Osteoblast (primary cell): ENCODE measurements around the gene AKAP12. TPM values are rescaled to one million over a fixed set of nuclear protein-coding genes. Genes with fewer than 3 reads are reported as not detected.

Experiments
- DNase-seq: peaks from one replicate; pipeline ENCODE4 v3.0.0; 2011; ENCODE audit warnings: low spot score, mixed read lengths; ENCODE audit not compliant: insufficient read length; ENCODE audit errors: missing footprints
- H2AFZ ChIP-seq: 2 replicates; pipeline ENCODE4 v1.6.0; 2011; ENCODE audit warnings: mild to moderate bottlenecking, low read length
- H3K27ac ChIP-seq: 2 replicates; pipeline ENCODE4 v1.5.1; 2011; ENCODE audit warnings: mild to moderate bottlenecking, low read depth, low read length, moderate library complexity
- H3K27me3 ChIP-seq: 2 replicates; pipeline ENCODE4 v1.6.0; 2012; ENCODE audit warnings: mild to moderate bottlenecking, control low read depth, inconsistent platforms, low read length, moderate library complexity; ENCODE audit not compliant: insufficient read depth
- H3K36me3 ChIP-seq: 2 replicates; pipeline ENCODE4 v1.5.1; 2011; ENCODE audit warnings: mild to moderate bottlenecking, low read length, control low read depth, moderate library complexity; ENCODE audit not compliant: insufficient read depth
- H3K4me1 ChIP-seq: 2 replicates; pipeline ENCODE4 v1.5.1; 2011; ENCODE audit warnings: mild to moderate bottlenecking, low read length, control low read depth, moderate library complexity; ENCODE audit not compliant: insufficient read depth
- H3K4me2 ChIP-seq: 2 replicates; pipeline ENCODE4 v1.6.0; 2011; ENCODE audit warnings: mild to moderate bottlenecking, low read length; ENCODE audit not compliant: insufficient read depth
- H3K4me3 ChIP-seq: fragments of 200-600 bp; sonication (generic); 3 replicates; pipeline ENCODE4 v1.5.1; 2012; ENCODE audit warnings: mild to moderate bottlenecking, low read length, inconsistent platforms; ENCODE audit not compliant: insufficient read depth
- H3K79me2 ChIP-seq: 2 replicates; pipeline ENCODE4 v1.6.0; 2012; ENCODE audit warnings: mild to moderate bottlenecking, low read length, control low read depth, inconsistent platforms; ENCODE audit not compliant: insufficient read depth
- H3K9me3 ChIP-seq: 2 replicates; pipeline ENCODE4 v1.5.1; 2011; ENCODE audit warnings: low read depth, low read length, control low read depth
- H4K20me1 ChIP-seq: 2 replicates; pipeline ENCODE4 v1.6.0; 2012; ENCODE audit warnings: mild to moderate bottlenecking, low read length, control low read depth; ENCODE audit not compliant: insufficient read depth
- CTCF ChIP-seq: IDR thresholded peaks from 2 replicates; pipeline ENCODE4 v1.5.1; 2011; ENCODE audit warnings: mild to moderate bottlenecking, low read depth, low read length, moderate library complexity; ENCODE audit errors: extremely low read depth
- total RNA-seq: library from RNA; depleted of rRNA; stranded (reverse); fragments of >200 nt; gene quantifications from 2 replicates; pipeline ENCODE4 v1.2.3, GENCODE V29; 2012

AKAP12 gene
- total RNA-seq, 1 donor, result 67.3 TPM

- H3K4me3 ChIP-seq, result no peak overlapping the region
Measured at GRCh38 chr6:151330130-151330696, 90.4 kb downstream of the AKAP12 start.

GRCh38 chr6:151335930-151336329 is 96.2 kb downstream of the AKAP12 start:
- H3K4me1 ChIP-seq, result no peaks in the 10 kb centered on the region
- H3K27me3 ChIP-seq, result no peaks in the 10 kb centered on the region
- H3K4me2 ChIP-seq, result no peak overlapping the region
- H3K4me3 ChIP-seq, result no peak overlapping the region
- no peaks in the 10 kb centered on the region for H3K9me3 ChIP-seq
- no peak overlapping the region for H2AFZ ChIP-seq
- peaks cover 10% of the 10 kb centered on the region for H3K36me3 ChIP-seq
- H4K20me1 ChIP-seq, result no peaks in the 10 kb centered on the region
- H3K27ac ChIP-seq, result no peak overlapping the region
- peaks cover 19% of the 10 kb centered on the region for H3K79me2 ChIP-seq
- TF ChIP-seq CTCF, result no peak
- no peak for DNase-seq

More at GRCh38 chr6:151330130-151330696, 90.4 kb downstream of the AKAP12 start:
- H4K20me1 ChIP-seq, result peaks cover 2% of the 10 kb centered on the region
- no peaks in the 10 kb centered on the region for H3K36me3 ChIP-seq
- peaks cover 25% of the 10 kb centered on the region for H3K79me2 ChIP-seq
- H2AFZ ChIP-seq, result no peak overlapping the region
- H3K4me2 ChIP-seq, result peak overlapping the region; percentile 25
- TF ChIP-seq CTCF, result no peak
- H3K27ac ChIP-seq, result no peak overlapping the region
- H3K9me3 ChIP-seq, result no peaks in the 10 kb centered on the region
- H3K27me3 ChIP-seq, result no peaks in the 10 kb centered on the region
- H3K4me1 ChIP-seq, result peaks cover under 1% of the 10 kb centered on the region
- no peak for DNase-seq

- H4K20me1 ChIP-seq, result peaks cover 3% of the 10 kb centered on the region
- H3K79me2 ChIP-seq, result peaks cover 23% of the 10 kb centered on the region
- H3K36me3 ChIP-seq, result peaks cover 10% of the 10 kb centered on the region
- H3K4me2 ChIP-seq, result no peak overlapping the region
- TF ChIP-seq CTCF, result no peak
- H2AFZ ChIP-seq, result no peak overlapping the region
- no peaks in the 10 kb centered on the region for H3K9me3 ChIP-seq
- DNase-seq, result no peak
- H3K4me1 ChIP-seq, result no peaks in the 10 kb centered on the region
- H3K4me3 ChIP-seq, result no peak overlapping the region
- H3K27ac ChIP-seq, result no peak overlapping the region
- no peaks in the 10 kb centered on the region for H3K27me3 ChIP-seq
Measured at GRCh38 chr6:151338651-151339200, 99.0 kb downstream of the AKAP12 start.

GRCh38 chr6:151339369-151339768 is 99.6 kb downstream of the AKAP12 start:
- TF ChIP-seq CTCF, result no peak
- peaks cover 25% of the 10 kb centered on the region for H3K79me2 ChIP-seq
- DNase-seq, result no peak

More at GRCh38 chr6:151339369-151339768, 99.6 kb downstream of the AKAP12 start:
- Histone ChIP-seq H3K4me2 (no peak overlapping the region), H3K4me1 (no peaks in the 10 kb centered on the region), H3K36me3 (peaks cover 10% of the 10 kb centered on the region), H3K9me3 (no peaks in the 10 kb centered on the region), H2AFZ (no peak overlapping the region), H3K27me3 (no peaks in the 10 kb centered on the region), H4K20me1 (peaks cover 3% of the 10 kb centered on the region), H3K27ac (no peak overlapping the region), H3K4me3 (no peak overlapping the region)
